Activated CD8-positive, alpha-beta memory T cell treated with anti-CD3 and anti-CD28 coated beads for 48 hours (primary cell): ENCODE results near the gene COQ2.
"Not testable (repeated sequence)": the region's sequence is repeated elsewhere in the genome, so short reads cannot be mapped to it uniquely, and the experiment has no call there.

Source experiments
- DNase-seq, 3 experiments: peaks; one replicate each; pipeline ENCODE4 v3.0.0-alpha.2; 2020; ENCODE audit warnings: low read depth in 2 of 3, low spot score in 2 of 3

Gene COQ2

DNA sequence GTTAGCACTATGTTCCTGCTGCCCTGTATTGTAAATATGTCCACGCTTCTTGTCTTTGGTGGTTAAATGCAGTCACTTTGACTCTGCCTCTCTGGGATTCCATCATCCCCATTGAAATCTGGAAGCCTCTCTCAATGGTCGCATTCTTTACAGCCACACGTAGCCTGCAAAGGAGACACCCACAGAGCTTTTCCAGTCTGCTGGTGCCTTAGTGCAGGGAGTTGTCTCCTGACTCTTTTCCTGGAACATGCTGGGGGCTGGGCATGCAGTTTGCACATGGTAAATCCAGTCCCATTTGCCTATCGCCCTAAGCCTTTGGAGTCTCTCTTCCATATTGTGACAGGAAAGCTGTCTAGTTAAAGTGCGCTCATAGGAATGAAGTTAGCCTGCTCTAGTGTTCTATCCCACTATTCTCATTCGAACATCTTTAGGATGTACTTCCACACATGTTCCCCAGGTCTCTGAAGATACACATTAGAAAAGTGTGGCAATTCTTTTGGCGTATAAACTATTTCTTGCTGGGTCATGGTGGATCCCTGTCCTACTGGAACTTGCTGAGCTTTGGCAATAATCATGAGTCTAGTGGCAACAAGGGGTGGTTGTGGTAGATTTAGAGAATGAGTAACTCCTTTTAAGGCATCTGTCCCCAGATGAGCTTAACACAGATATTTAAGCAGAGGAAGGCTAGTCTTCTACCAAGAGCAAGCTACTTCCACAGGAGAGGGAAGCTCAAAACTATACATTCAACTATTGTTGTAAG, 33.7 kb downstream of the COQ2 start:
- no peak for DNase-seq

DNA sequence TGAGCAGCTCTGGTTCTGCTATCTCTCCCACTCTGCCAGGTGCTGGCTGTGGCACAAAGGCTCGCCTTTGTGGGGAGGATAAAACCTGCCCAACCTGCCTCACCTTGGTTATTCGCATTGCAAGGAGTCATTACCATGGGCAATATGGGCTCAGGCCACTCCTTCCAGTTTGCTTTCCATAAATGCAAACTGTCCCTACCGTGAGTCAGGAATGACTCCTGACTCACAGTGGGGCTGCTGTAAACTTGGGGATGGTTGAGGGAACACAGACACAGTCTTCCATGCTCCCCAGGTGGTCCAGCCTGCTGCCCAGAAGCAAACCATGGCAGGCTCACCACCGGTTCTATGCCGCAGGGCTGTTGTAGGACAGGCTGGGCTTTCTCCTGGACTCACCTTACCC, 36.1 kb downstream of the COQ2 start:
- no peak for DNase-seq

DNA sequence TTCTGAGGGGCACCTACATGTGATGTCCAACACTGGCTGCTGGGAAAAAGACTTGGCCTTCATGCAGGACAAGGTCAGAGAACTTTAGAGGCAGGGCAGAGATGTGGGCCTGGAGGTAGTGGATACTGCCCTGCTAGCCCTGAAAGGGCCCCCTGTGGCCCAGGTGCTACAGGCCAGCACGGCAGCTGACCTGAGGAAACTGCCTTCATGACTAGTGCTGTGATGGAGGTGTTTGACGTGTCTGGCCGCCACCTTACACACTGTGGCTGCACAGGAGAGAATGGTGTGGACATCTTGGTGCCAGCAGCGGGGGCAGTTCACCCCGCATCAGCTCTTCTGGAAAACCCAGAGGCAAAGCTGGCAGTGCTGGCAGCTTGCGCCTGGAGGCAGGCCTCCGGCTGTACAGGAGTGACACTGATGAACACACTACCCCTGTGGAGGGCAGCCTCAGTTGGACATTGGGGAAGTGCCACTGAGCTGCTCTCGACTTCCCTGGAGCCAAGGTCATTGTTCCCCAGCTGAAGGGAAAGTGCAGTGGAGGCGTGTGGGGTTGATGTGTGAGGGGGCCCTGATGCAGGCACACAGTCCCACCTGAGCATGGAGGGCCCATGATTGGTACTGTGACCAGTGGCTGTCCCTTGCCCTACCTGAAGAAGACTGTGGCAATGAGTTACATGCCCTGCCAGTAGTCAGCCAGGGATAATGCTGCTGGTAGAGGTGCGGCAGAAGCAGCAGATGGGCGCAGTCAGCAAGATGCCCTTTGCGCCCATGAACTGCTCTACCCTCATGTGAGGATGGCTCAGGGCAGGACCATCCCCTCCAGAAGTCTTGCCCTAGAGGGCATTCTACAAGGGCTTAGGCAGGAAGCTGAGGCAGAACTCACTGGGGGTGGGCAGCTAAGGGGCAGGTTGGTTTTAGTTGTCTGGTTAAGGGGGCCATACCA, 36.9 kb downstream of the COQ2 start:
- DNase-seq: no peak

DNA sequence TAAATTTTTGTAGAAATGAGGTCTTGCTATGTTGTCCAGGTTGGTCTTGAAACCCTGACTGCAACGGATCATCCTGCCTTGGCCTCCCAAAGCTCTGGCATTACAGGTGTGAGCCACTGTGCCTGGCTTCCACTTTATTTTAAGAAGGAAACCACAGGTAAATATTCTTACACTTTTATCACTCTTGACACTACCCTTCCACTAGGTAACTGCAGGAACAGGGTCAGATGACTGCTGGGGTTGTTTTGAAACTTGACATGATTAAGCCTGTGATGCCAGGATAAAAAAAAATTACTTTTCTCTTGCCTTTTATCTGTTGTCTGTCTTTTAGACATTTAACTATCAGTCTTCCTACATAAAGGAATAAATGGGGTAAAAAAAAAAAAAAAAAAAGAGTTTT, 43.5 kb downstream of the COQ2 start:
- no peak for DNase-seq

DNA sequence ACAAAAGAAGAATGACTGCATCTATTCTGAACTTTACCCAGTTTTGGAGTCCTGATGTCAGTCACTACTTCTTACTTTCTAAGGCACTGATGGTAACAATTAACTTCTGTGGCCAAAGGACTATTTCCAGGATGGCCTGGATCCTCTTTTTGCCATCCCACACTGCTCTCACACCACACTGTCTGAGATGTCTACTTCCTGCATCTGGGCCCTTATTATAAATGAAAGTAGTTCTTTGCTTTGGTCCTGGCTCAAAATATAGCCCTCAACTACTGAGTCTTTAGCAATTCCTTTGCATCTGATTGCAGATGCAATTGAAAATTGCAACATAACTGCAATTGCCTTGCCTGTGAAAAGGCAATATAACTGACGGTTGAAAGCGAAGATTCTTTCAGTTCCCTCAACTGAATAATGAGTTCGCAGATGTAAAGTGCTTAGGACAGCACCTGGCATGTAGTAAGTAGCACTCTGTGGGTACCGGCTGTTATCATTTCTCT, 44.2 kb downstream of the COQ2 start:
- DNase-seq: no peak

DNA sequence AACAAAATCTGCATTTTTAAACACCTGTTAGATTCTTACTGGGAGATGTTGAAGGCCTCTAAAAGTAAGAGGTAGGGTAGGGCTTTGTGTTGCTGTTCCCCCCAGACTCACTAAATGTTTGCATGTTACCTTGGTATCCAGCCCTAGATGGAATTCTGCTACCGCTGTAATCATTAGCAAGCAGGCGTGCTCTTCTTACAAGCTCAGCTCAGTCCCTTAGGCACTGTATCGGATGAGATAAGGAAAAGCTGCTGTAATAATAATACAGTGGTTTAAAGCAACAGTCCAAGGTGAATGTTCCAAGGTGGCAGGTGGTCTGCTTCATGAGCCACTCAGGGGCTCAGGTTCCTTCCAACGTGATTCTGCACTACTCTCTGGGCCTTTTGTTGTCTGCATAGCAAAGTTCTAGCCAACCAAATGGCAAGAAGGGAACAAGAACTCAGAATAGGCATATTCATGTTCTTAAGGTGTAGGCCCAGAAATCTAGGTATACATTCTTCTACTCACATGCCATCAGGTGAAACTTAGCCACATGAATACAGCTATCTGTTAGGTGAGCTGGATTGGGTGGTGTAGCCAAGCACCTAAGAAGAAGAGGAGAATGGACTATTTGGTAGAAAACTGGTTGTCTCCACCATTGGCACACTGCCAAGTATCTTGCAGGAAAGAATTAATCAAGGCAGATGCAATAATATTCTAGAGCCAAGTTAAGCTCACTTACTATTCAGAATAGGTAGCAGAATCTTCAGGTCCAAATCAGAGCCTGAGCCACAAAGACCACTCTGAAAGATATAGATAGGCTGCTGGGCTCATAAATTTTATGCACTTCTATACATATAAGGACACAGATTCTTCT, 46.0 kb downstream of the COQ2 start:
- no peak for DNase-seq

DNA sequence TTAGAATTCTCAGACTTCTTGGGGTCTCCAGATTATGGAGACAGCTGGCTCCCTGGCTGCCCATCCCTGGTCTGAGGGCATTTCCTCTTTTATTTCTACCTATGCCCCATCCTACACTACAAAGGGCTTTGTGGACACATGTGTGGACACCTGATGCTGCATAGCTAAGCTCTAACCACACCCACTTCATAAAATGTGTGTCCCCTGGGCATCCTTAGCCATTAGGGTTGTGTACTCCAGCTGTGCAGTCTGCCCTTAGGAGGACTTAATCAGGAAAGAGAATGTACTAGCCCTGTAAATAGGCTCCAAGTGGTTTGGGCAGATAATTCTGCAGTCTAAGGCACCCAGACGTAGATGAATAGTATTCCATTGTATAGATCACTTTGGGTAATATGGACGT, 47.0 kb downstream of the COQ2 start:
- DNase-seq: no peak

DNA sequence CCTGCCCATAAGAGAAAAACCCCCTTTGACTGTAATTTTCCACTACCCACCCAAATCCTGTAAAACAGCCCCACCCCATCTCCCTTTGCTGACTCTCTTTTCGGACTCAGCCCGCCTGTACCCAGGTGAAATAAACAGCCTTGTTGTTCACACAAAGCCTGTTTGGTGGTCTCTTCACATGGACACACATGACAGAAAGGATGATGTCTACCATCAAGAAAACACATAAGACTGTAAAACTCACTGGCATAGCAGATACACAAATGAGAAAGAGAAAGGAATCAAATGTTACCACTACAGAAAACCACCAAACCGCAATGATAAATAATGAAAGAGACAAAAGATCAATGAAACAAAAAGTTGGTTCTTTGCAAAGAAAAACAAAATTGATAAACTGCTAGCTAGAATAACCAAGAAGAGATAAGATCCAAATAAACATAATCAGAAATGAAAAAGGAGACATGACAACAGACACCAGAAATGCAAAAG, 48.9 kb downstream of the COQ2 start:
- not testable (repeated sequence) for DNase-seq

DNA sequence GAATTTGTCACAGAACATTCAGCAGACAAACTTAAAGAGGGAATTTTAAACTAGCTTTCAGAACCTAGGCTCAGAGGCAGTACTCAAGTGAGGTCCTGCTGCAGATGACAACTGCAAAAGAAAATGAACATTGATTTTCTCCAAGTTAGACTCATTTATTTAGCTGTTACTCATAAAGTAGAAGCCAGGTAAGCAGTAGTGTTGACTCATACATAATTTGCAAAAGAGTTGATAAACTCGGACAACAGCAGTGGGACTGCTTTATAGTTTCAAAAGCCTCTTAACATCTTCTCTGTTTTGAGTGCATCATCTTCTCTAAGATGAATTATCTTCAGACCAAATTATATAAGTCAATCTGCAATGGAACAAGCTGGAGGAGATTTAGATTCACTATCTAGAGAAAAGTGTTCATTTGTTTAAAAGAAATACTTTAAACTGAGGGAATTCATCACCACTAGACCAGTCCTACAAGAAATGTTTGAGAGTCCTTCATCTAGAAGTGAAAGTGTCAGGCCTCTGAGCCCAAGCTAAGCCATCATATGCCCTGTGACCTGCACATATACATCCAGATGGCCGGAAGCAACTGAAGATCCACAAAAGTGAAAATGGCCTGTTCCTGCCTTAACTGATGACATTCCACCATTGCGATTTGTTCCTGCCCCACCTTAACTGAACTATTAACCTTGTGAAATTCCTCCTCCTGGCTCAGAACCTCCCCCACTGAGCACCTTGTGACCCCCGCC, 49.5 kb downstream of the COQ2 start:
- DNase-seq: no peak

DNA sequence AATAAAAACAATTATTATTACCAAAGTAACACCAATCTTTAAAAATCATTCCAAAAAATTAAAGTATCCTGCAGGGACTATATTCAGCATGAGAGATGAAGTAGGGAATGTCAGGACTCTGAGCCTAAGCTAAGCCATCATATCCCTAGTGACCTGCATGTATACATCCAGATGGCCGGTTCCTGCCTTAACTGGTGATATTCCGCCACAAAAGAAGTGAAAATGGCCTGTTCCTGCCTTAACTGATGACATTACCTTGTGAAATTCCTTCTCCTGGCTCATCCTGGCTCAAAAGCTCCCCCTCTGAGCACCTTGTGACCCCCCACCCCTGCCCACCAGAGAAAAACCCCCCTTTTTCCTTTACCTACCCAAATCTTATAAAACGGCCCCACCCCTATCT, 50.2 kb downstream of the COQ2 start:
- not testable (repeated sequence) for DNase-seq

DNA sequence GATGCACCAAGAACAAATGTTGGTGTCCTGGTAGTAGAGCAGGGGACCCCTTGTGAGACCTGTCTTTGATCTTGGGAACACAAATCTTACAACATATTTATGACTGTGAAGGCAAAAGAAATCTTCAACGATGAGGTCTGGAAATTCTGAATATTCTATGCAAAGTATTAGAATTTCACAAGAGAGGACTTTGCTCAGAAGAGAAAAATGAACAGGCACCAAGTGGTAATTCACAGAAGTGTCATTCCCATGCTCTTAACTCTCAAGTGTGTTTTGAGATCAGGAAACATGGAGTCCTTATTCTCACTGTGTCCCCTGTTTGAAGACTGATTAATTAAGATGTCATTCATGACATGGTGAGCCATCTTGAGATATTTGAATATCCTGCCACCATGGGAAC, 52.5 kb downstream of the COQ2 start:
- DNase-seq: no peak

DNA sequence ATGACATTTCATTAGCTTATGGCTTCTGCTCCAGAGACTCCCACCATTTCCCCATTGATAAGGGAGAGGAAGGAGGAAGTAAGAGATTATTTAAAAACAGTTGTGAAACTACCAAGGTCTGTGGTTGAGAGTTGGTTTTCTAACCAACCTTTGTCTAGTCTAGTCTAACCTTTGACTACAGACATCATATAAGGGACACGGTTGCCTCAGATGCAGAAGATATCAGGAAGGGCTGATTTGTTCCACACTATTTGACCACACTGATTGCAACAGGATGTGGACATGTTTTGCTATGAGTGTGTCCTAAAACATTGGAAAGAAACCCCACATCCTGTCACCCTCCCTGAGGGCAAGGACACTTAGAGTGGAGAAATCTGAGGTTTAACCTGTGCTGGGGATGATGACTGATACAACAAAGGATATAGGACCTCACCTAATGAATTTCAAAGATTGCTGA, 53.0 kb downstream of the COQ2 start:
- no peak for DNase-seq

DNA sequence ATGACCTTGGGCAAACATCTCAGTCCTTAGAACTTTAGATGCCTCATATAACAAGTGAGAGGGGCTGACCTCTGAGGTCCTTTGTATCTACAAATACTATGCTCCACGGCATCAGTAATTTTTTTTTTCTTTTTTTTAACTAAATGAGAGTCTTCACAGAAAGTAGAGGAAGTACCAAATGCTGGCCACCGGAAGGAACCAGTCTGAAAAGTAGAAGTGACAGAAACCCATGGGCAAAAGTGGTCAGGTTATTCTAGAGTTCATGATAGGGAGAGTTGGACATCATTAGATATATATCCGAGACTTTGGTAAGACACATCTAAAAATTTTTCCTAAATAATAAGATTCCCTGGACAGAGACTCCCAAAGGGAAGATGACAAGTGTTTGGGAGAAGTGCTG, 53.7 kb downstream of the COQ2 start:
- DNase-seq: no peak

DNA sequence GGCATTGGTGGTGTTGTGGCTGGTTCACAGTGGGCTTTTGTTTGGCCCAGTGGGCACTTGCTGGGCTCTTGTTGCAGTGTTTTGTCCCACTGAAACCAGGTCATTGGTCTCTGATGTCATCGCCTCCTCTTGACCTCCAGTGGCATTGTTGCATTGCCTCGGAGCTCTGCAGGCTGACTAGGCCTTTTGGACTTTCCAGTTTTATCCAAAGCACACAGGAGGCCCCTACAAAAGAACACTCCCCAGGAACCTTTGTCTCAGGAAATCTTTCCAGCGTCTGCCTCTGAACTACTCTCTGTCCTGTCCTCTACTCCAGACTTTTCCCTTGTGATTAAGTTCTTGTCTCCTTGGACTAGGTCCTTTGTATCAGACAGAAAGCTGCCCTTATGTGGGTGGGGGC, 54.8 kb downstream of the COQ2 start:
- no peak for DNase-seq

DNA sequence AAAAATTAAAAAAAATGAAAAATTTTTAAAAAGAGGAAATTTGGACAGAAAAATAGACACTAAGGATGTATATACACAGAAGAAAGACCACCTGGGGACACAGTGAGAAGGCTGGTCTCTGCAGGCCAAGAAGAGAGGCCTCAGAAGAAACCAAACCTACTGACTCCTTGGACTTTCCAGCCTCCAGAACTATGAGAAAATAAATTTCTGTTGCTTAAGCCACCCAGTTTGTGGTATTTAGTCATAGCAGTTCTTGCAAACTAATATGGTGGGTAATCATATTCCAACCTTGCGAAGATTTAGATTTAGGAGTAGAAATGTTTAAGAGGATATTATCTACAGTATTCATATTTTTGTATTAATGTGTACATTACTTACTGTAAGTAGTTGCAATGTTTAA, 56.4 kb downstream of the COQ2 start:
- no peak for DNase-seq

DNA sequence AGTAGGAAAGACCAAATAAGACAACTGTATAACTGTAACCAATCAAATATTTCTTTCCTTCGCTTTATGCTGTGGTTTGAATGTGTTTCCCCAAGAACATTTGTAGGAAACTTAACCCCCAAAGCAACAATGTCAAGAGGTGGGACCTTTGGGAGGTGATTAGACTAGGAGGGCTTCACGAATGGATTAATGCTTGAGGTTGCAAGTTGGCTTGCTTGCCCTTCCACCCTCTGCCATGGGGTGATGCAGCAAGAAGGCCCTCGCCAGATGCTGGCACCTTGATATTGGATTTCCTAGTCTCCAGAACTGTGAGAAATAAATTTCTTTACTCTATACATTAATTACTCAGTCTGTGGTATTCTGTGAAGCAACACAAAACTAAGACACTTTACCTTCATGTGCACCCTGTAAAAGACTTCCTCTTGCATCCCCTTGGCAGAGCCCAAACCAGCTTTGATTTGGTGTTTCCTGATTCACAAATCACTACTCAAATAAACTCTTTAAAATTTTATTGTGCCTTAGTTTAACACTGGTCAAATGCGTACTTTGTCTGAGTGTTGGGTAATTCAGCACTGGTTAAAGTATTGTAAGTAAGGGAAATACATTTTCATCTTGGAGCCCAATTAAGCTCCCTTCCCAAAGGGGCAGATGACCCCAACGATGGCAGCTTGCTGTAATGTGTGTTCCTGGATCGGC, 59.9 kb downstream of the COQ2 start:
- no peak for DNase-seq

DNA sequence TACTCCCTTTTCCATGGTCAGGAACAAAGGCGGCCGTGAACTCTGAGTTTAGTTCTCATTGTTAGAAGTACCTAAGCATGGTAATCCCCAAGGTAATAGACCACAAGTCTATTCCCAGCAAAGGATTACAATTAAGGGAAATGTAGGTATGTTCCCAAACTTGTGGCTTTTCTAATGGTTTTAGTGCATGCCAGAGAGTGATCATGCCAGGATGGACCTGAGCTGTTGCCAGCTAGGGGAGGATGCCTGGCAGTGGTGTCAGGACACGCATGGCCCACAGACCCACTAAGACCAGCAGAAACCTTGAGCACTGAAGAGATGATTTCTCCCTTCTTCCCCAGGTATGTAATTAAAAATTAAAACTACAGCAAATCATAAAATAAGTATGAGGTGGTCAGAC, 60.8 kb downstream of the COQ2 start:
- no peak for DNase-seq

DNA sequence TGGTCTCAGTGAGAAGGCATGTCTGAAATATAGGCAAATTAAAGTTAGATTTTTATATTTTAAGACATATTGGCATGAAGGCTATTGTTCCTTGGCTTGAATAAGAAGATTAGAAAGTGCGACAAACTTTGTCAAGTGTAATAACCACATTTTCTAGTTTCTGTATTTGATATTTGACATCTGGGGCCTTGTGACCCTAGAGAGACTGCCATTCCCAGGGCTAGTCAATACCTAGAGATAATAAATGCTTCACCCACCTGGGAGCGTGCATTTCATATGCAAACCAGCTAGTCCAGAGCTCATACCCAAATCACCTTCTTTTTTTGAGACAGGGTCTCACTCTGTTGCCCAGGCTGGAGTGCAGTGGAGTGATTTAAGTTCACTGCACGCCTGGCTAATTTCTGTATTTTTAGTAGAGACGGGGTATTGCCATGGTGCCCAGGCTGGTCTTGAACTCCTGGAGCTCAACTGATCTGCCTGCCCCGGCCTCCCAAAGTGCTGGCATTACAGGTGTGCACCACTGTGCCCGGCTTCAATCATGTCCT, 62.6 kb downstream of the COQ2 start:
- DNase-seq: no peak
